T1000 (cell line): Measurements from ENCODE around the gene LRPAP1.
"Not testable (repeated sequence)": the region's sequence is repeated elsewhere in the genome, so short reads cannot be mapped to it uniquely, and the experiment has no call there.

ENCODE experiments used
- DNase-seq: peaks from one replicate; lab custom pipeline; 2025; ENCODE audit warnings: mixed read lengths; lab: John Stamatoyannopoulos, UW

Gene LRPAP1

GRCh38 chr4:3562127-3562526 is 29.9 kb upstream of the LRPAP1 start:
- not testable (repeated sequence) for DNase-seq

- DNase-seq = not testable (repeated sequence)
These were observed 28.2 kb upstream of the LRPAP1 start for GRCh38 chr4:3560465-3560864.

- DNase-seq = not testable (repeated sequence)
These were observed 27.4 kb upstream of the LRPAP1 start for GRCh38 chr4:3559381-3560290.

GRCh38 chr4:3558514-3558836 is 26.3 kb upstream of the LRPAP1 start:
- DNase-seq = not testable (repeated sequence)

- not testable (repeated sequence) for DNase-seq
These were observed 25.7 kb upstream of the LRPAP1 start for GRCh38 chr4:3557676-3558513.

GRCh38 chr4:3557088-3557492 is 24.9 kb upstream of the LRPAP1 start:
- DNase-seq = not testable (repeated sequence)

GRCh38 chr4:3556244-3556867 is 24.1 kb upstream of the LRPAP1 start:
- DNase-seq = not testable (repeated sequence)

- DNase-seq = not testable (repeated sequence)
These were observed 23.3 kb upstream of the LRPAP1 start for GRCh38 chr4:3555459-3556070.

GRCh38 chr4:3551366-3551765 is 19.1 kb upstream of the LRPAP1 start:
- DNase-seq = not testable (repeated sequence)

GRCh38 chr4:3550792-3551325 is 18.6 kb upstream of the LRPAP1 start:
- not testable (repeated sequence) for DNase-seq

- not testable (repeated sequence) for DNase-seq
These were observed 17.8 kb upstream of the LRPAP1 start for GRCh38 chr4:3550041-3550440.

- not testable (repeated sequence) for DNase-seq
These were observed 17.4 kb upstream of the LRPAP1 start for GRCh38 chr4:3549694-3550001.

GRCh38 chr4:3548991-3549693 is 16.9 kb upstream of the LRPAP1 start:
- DNase-seq = not testable (repeated sequence)

- DNase-seq = not testable (repeated sequence)
These were observed 14.5 kb upstream of the LRPAP1 start for GRCh38 chr4:3546721-3547120.

- not testable (repeated sequence) for DNase-seq
These were observed 13.1 kb upstream of the LRPAP1 start for GRCh38 chr4:3545351-3545750.

GRCh38 chr4:3544259-3545025 is 12.2 kb upstream of the LRPAP1 start:
- not testable (repeated sequence) for DNase-seq

GRCh38 chr4:3543415-3543814 is 11.2 kb upstream of the LRPAP1 start:
- DNase-seq = not testable (repeated sequence)

GRCh38 chr4:3538906-3539305 is 6.7 kb upstream of the LRPAP1 start:
- DNase-seq = not testable (repeated sequence)

GRCh38 chr4:3535812-3536211 is 3.6 kb upstream of the LRPAP1 start:
- not testable (repeated sequence) for DNase-seq

- no peak for DNase-seq
These were observed 1.2 kb upstream of the LRPAP1 start for GRCh38 chr4:3533423-3533820.
